A673 (cell line): ENCODE measurements around the gene NGEF.
"Not testable (repeated sequence)": the region's sequence is repeated elsewhere in the genome, so short reads cannot be mapped to it uniquely, and the experiment has no call there.

ENCODE experiments used
- EZH2 ChIP-seq: fragments of 200-600 bp; sonication (generic); IDR thresholded peaks from 2 replicates; pipeline ENCODE4 v1.6.1; 2017; ENCODE audit warnings: borderline replicate concordance, low read depth, mild to moderate bottlenecking, mixed read lengths, antibody characterized with exemption, low read length; ENCODE audit not compliant: poor library complexity, severe bottlenecking
- TF ChIP-seq, protein P1 (sequence below): fragments of 300-800, 200-600 bp; sonication (generic); conservative IDR thresholded peaks from 2 replicates; pipeline ENCODE4 v1.5.1; 2017; ENCODE audit warnings: low read depth, mild to moderate bottlenecking, antibody characterized with exemption, low read length, moderate library complexity, mixed read lengths

DNA sequence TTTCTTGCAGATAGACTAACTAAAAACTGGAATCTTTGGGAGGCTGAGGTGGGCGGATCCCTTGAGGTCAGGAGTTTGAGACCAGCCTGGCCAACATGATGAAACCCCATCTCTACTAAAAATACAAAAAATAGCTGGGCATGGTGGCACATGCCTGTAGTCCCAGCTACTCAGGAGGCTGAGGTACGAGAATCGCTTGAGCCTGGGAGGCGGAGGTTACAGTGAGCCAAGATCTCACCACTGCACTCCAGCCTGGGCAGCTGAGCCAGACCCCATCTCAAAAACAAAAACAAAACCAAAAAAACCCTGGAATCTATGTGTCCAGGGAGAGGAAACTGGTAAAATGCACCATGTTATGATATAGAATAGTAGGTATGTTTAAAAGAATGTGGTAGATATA, 39.5 kb upstream of the NGEF start:
- TF ChIP-seq, protein P1, sequence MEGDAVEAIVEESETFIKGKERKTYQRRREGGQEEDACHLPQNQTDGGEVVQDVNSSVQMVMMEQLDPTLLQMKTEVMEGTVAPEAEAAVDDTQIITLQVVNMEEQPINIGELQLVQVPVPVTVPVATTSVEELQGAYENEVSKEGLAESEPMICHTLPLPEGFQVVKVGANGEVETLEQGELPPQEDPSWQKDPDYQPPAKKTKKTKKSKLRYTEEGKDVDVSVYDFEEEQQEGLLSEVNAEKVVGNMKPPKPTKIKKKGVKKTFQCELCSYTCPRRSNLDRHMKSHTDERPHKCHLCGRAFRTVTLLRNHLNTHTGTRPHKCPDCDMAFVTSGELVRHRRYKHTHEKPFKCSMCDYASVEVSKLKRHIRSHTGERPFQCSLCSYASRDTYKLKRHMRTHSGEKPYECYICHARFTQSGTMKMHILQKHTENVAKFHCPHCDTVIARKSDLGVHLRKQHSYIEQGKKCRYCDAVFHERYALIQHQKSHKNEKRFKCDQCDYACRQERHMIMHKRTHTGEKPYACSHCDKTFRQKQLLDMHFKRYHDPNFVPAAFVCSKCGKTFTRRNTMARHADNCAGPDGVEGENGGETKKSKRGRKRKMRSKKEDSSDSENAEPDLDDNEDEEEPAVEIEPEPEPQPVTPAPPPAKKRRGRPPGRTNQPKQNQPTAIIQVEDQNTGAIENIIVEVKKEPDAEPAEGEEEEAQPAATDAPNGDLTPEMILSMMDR: not testable (repeated sequence)
- not testable (repeated sequence) for TF ChIP-seq EZH2
